ENCODE results near the gene IFT74.
"Not testable (repeated sequence)": the region's sequence is repeated elsewhere in the genome, so short reads cannot be mapped to it uniquely, and the experiment has no call there.

Gene IFT74

GRCh38 chr9:27065288-27065687 is 109.1 kb downstream of the IFT74 start:
- in situ Hi-C loops (cut with MboI; ENCODE audit: low sequenced_read_pairs) = no loop called here

GRCh38 chr9:27073841-27074728 is 117.9 kb downstream of the IFT74 start:
- in situ Hi-C loops (cut with MboI; ENCODE audit: low sequenced_read_pairs) = no loop called here

GRCh38 chr9:27078685-27079084 is 122.5 kb downstream of the IFT74 start:
- in situ Hi-C loops (cut with MboI; ENCODE audit: low sequenced_read_pairs) = no loop called here

DNA sequence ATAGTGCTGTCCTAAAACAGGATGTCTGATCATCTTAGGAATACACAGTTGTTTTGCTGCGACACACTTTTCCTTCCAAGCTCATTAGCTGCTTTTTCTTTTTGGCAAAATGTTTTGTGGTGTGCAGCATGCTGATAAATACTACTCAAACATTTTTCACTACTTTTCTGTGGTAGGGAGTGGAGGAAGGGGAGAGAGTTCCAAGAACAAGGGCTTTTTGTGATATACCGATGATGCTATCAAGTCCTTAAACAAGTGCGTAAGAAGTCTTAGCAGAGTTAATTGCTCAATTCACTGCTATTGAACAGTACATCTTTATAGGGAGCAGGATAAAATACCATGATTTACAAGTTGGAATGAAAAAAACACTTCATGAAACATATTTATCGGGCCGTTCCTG is 129.2 kb downstream of the IFT74 start:
- in situ Hi-C loops (cut with MboI; ENCODE audit: low sequenced_read_pairs) = no loop called here

DNA sequence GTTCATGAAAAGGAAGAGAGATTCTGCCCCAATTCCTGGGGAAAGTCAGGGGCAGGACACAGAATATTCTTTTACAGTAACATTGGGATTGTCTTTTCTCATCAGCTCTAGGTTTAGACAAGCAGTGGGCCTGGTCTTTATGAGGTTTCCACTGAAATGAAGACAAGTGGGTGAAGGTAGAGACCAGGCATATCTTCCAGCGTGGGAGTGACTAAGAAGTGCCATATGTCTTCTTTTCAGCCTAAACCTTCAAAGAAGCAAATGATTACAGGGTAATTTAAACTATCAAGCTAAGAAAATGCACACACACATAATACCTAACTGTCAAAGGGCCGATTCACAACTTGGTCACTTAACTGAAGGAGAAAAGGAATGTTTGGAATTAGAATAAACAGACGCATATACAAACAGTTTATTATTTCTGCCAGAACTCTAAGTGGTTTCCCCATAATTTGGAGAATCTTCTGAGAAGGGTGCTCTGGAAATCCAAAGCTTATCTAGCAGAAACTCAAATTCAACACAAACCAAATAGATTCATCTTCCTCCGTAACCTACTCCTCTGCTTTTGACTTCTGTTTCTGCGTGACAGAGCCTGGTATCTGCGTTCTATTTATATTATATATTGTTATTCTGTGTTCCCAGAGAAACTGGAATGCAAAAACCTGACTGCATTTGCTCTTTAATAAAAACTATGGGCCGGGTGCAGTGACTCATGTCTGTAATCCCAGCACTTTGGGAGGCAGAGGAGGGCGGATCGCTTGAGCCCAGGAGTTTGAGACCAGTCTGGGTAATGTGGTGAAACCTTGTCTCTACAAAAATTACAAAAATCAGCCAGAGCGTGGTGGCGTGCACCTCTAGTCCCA is 130.8 kb downstream of the IFT74 start:
- in situ Hi-C loops (cut with MboI; ENCODE audit: low sequenced_read_pairs) = no loop called here

- in situ Hi-C loops (cut with MboI; ENCODE audit: low sequenced_read_pairs) = no loop called here
Observed at GRCh38 chr9:27088981-27089380, 132.8 kb downstream of the IFT74 start.

DNA sequence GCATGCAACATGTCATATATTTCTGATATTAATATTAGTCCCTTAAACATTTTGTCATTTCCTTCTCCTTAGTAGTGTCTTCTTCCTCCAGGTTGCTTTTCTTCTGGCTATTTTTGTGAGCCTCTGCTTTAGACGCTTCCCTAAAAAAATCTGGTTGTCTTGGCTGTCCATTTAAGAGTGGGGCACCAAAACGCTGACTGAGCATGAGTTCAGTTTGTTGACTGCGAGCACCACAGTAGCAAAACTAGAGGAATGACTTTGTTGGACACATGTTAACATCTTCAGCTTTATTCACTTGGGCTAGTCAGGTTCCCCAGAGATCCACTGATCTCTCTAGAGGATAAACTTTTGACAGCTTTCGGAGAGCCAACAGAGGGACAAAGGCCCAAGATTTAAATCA is 133.5 kb downstream of the IFT74 start:
- in situ Hi-C loops (cut with MboI; ENCODE audit: low sequenced_read_pairs) = no loop called here

GRCh38 chr9:27090231-27090630 is 134.0 kb downstream of the IFT74 start:
- in situ Hi-C loops (cut with MboI; ENCODE audit: low sequenced_read_pairs) = no loop called here

DNA sequence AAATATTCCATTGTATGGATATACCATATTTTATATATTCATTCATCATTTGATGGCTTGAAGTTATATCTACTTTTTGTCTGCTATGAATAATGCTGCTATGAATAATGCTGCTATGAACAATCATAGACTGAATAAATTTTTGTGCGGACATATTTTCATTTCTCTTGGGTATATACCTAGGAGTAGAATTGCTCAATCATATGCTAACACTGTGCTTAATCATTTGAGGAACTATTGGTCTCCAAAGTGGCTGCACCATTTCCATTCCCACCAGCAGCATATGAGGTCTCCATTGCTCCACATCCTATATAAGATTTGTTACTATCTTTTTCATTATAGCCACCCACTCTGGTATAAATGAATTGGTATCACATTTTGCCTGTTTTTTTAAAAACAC is 134.5 kb downstream of the IFT74 start:
- in situ Hi-C loops (cut with MboI; ENCODE audit: low sequenced_read_pairs) = no loop called here

- in situ Hi-C loops (cut with MboI; ENCODE audit: low sequenced_read_pairs) = not testable (repeated sequence)
Observed at GRCh38 chr9:27092496-27092895, 136.3 kb downstream of the IFT74 start.

GRCh38 chr9:27093384-27094067 is 137.3 kb downstream of the IFT74 start:
- in situ Hi-C loops (cut with MboI; ENCODE audit: low sequenced_read_pairs) = not testable (repeated sequence)

DNA sequence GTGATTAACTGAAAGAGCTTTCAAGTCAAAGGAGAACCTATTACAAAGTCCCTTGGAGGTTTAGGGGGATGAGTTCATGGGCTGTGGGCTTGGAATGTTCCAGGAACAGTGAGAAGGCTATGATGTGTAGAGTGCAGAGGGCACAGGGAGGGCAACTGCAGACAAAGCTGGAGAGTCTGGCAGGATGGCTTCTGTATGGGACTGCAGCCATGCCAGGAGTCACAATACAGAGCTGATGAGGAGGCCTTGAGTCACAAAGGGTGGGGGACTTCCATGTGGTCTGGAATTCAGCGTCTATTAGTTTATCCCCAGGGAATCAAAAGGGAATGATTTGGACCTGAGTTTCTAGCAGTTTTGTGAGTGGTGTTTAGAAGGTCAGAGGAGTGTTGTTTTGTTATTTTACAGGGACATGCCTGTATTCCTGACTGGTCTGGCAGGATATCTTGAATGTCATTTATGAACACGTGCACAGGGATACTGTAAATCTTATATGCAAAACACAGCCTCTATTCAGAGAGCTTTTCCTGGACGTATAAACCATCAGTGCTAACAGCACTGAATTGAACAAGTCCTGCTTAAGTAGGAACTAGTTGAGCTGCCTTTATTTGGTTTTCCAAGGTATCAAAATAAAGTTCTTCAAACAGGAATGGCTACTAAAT is 138.6 kb downstream of the IFT74 start:
- in situ Hi-C loops (cut with MboI; ENCODE audit: low sequenced_read_pairs) = no loop called here

DNA sequence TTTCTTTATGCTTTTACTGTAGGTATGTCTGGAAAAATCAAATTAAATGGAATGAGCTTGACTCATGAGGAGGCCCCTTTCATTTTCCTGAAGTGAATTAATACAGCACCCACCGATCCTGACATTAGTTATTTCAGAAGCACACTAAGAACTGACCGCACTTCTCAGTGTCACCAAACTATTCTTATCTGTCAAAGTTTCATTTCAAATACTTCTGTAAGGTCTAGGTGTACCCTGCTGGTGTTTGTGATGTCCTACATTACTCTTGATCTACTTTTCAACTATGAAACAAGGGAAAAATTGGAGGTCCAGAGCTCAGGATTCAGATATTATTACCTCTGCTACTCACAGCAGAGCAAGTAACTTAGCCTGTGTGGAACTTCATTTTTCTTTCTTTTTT is 151.0 kb downstream of the IFT74 start:
- in situ Hi-C loops (cut with MboI; ENCODE audit: low sequenced_read_pairs) = no loop called here

DNA sequence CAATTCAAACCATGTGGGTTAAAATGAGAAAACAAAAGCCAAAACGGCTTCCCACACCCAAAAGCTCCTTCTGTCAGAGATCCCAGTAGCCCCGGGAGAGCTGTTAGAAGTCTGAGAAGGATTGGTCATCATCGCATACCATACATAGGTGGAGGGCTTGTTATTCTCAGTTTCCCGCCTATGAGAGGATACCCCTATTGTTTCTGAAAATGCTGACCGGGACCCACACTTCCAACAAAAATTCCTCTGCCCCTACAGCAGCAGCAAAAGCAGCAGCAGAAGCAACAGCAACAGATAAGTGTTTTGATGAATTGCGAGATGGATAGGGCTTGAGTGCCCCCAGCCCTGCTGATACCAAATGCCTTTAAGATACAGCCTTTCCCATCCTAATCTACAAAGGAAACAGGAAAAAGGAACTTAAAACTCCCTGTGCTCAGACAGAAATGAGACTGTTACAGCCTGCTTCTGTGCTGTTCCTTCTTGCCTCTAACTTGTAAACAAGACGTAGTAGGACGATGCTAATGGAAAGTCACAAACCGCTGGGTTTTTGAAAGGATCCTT is 152.8 kb downstream of the IFT74 start, which contains the start of gene TEK:
Gene TEK, plus strand, starts transcription at position 245 of the 561 bp plus-strand sequence. CDS start 366 bp downstream, outside the sequence.
- in situ Hi-C loops (cut with MboI; ENCODE audit: low sequenced_read_pairs) = no loop called here

- in situ Hi-C loops (cut with MboI; ENCODE audit: low sequenced_read_pairs) = no loop called here
Observed at GRCh38 chr9:27109621-27110020, 153.4 kb downstream of the IFT74 start.

GRCh38 chr9:27110181-27110580 is 154.0 kb downstream of the IFT74 start:
- in situ Hi-C loops (cut with MboI; ENCODE audit: low sequenced_read_pairs) = no loop called here

DNA sequence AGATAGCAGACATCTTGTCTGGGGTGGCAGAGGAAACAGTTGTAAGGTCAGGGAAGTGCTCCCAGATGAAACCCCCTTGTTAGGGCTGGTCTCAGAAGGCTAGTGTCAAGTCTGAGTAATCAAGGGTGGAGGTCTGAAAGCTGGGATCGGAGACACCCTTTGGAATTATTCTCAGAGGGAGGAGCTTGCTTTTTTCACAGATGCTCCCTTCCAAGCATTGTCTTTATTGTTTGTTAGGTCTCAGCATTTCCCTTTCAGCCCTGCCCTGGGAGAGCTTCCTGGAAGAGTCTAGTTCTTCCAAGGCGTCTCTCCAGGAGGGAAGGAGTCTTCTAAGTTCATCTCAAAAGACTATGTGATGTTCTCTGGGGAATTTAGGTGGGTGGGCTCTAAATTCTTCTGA is 156.0 kb downstream of the IFT74 start:
- in situ Hi-C loops (cut with MboI; ENCODE audit: low sequenced_read_pairs) = no loop called here

Measured in HL-60/S4 treated with phorbol 12-myristate 13-acetate at 8.2 ng/mL for 4 days and 3 days (cell line).